Raji (cell line): ENCODE measurements around the gene SH3RF1.

ENCODE experiments used
- POLR2A ChIP-seq: IDR thresholded peaks from 2 replicates; pipeline ENCODE4 v1.6.1; 2011; ENCODE audit warnings: low read depth, low read length, control low read depth; ENCODE audit not compliant: insufficient read depth

SH3RF1 gene

GRCh38 chr4:169071747-169072146, 199.0 kb downstream of the SH3RF1 start:
- no peak for TF ChIP-seq POLR2A

GRCh38 chr4:169070895-169071218, 199.9 kb downstream of the SH3RF1 start:
- no peak for TF ChIP-seq POLR2A

- TF ChIP-seq POLR2A: no peak
Observed at GRCh38 chr4:169070071-169070894, 200.5 kb downstream of the SH3RF1 start.

GRCh38 chr4:169068423-169068822, 202.3 kb downstream of the SH3RF1 start:
- TF ChIP-seq POLR2A: no peak

- TF ChIP-seq POLR2A: no peak
Observed at GRCh38 chr4:169066934-169067333, 203.8 kb downstream of the SH3RF1 start.

- no peak for TF ChIP-seq POLR2A
Observed at GRCh38 chr4:169064296-169064695, 206.5 kb downstream of the SH3RF1 start.

- no peak for TF ChIP-seq POLR2A
Observed at GRCh38 chr4:169063441-169063840, 207.3 kb downstream of the SH3RF1 start.

GRCh38 chr4:169062897-169063244, 207.9 kb downstream of the SH3RF1 start:
- TF ChIP-seq POLR2A: no peak

GRCh38 chr4:169061386-169061785, 209.4 kb downstream of the SH3RF1 start:
- no peak for TF ChIP-seq POLR2A

GRCh38 chr4:169060391-169061091, 210.2 kb downstream of the SH3RF1 start:
- no peak for TF ChIP-seq POLR2A

- no peak for TF ChIP-seq POLR2A
Observed at GRCh38 chr4:169059306-169060211, 211.2 kb downstream of the SH3RF1 start.

- TF ChIP-seq POLR2A: no peak
Observed at GRCh38 chr4:169058312-169058711, 212.4 kb downstream of the SH3RF1 start.

GRCh38 chr4:169054879-169055278, 215.9 kb downstream of the SH3RF1 start:
- TF ChIP-seq POLR2A: no peak

- TF ChIP-seq POLR2A: no peak
Observed at GRCh38 chr4:169052594-169052945, 218.2 kb downstream of the SH3RF1 start.

GRCh38 chr4:169051761-169052593, 218.8 kb downstream of the SH3RF1 start:
- no peak for TF ChIP-seq POLR2A
